Esophagus squamous epithelium (tissue), 4 donors: ENCODE measurements around the gene DTNA.

Experiments used
- CTCF ChIP-seq, 6 experiments: fragments of 450-650 bp in 4 of 6; fragments of 200-600 bp in 2 of 6; sonication (generic) in 2 of 6; IDR thresholded peaks; one replicate each; pipeline ENCODE4 v1.5.1; 2016 to 2019; ENCODE audit warnings: antibody characterized with exemption in 6 of 6, mild to moderate bottlenecking in 4 of 6, moderate library complexity in 4 of 6
- POLR2A ChIP-seq, 4 donors: fragments of 450-650 bp; IDR thresholded peaks; one replicate each; pipeline ENCODE4 v1.6.1; 2017; ENCODE audit warnings: antibody characterized with exemption in 4 of 4, mild to moderate bottlenecking in 4 of 4, moderate library complexity in 3 of 4

- TF ChIP-seq CTCF (IDR thresholded peaks at IDR 0.05) (no peak), POLR2A (IDR thresholded peaks at IDR 0.05) (no peak)
Observed at GRCh38 chr18:34840256-34840826, 130.2 kb downstream of the DTNA start.
